Erythroblast (primary cell): Measurements from ENCODE around the gene ITPR1.

Experiments
- GATA1 ChIP-seq: IDR thresholded peaks from 2 replicates; pipeline ENCODE4 v1.6.1; 2011; ENCODE audit warnings: low read depth, mild to moderate bottlenecking, control low read depth, low read length, moderate library complexity
- POLR2A ChIP-seq: IDR thresholded peaks from 2 replicates; pipeline ENCODE4 v1.6.1; 2011; ENCODE audit warnings: mild to moderate bottlenecking, low read length

- TF ChIP-seq POLR2A (peak; percentile 37), GATA1 (no peak)
Observed at GRCh38 chr3:4739289-4740236, 246.4 kb downstream of the ITPR1 start.
